BLaER1 (cell line): ENCODE measurements around the gene CUL3.
A peak's percentile ranks its signal among the peaks of the same experiment; 100 is the strongest.
"Not testable (repeated sequence)": the region's sequence is repeated elsewhere in the genome, so short reads cannot be mapped to it uniquely, and the experiment has no call there.

ENCODE experiments used
- H3K27ac ChIP-seq: shearing (Covaris generic); formaldehyde crosslinking; 2 replicates; pipeline ENCODE4 v1.8.1; 2022
- H3K27me3 ChIP-seq: shearing (Covaris generic); formaldehyde crosslinking; 2 replicates; pipeline ENCODE4 v1.8.1; 2022
- H3K36me3 ChIP-seq: shearing (Covaris generic); formaldehyde crosslinking; 2 replicates; pipeline ENCODE4 v1.8.1; 2022
- H3K4me1 ChIP-seq: shearing (Covaris generic); formaldehyde crosslinking; 2 replicates; pipeline ENCODE4 v1.8.1; 2022
- H3K4me2 ChIP-seq: shearing (Covaris generic); formaldehyde crosslinking; 2 replicates; pipeline ENCODE4 v1.8.1; 2022
- H3K4me3 ChIP-seq: shearing (Covaris generic); formaldehyde crosslinking; 2 replicates; pipeline ENCODE4 v1.8.1; 2022
- H3K9ac ChIP-seq: shearing (Covaris generic); formaldehyde crosslinking; 2 replicates; pipeline ENCODE4 v1.8.1; 2022
- H3K9me3 ChIP-seq: shearing (Covaris generic); formaldehyde crosslinking; 2 replicates; pipeline ENCODE4 v1.8.1; 2022
- H4K20me1 ChIP-seq: shearing (Covaris generic); formaldehyde crosslinking; 2 replicates; pipeline ENCODE4 v1.8.1; 2022
- Cebpa-rat ChIP-seq: shearing (Covaris generic); IDR thresholded peaks from 2 replicates; pipeline ENCODE4 v1.8.1; 2022

Gene CUL3

DNA sequence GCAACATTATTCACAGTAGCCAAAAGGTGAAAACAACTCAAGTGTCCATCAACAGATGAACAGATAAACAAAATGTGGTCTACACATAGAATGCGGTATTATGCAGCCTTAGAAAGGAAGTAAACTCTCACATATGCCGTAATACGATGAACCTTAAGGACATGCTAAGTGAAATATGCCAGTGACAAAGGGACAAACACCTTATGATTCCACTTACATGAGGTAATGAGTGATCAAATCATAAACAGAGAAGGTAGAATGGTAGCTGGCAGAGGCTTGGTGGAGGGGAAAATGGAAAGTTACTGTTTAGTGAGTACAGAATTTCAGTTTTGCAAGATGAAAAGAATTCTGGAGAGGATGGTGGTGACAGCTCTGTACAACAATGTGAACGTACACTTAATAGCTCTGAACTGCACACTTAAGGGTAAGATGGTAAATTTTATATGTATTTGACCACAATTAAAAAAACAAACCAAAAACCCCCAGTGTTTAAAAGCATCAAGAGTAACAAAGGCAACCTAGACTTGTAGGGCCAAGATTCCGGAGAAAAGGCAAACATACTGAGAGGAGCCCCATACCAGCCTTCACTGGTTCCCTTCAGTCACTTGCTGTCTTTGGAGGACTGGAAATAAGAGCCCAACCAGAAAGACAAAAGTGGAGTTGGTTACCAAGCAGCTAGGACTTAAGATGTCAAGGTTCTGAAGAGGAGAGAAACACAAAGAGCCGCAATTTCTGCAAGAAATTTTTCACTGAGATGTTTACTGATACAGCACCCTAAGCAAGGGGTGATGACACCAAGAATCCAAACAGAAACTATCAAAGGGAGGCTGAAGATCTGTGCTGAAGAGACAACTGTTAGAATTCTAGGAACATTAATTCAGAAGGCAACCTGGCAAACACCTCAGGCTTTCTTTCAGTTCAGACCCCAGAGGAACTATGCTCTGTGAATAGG lies 61.3 kb downstream of the CUL3 start:
- Histone ChIP-seq H3K4me3 (no peak overlapping the region), H3K27ac (no peak overlapping the region), H3K4me2 (no peak overlapping the region), H3K4me1 (peaks cover 21% of the 10 kb centered on the region), H4K20me1 (peaks cover 95% of the 10 kb centered on the region), H3K36me3 (peaks cover 37% of the 10 kb centered on the region), H3K9ac (no peak overlapping the region), H3K9me3 (no peaks in the 10 kb centered on the region; the same call in 1 of the 2 replicates), H3K27me3 (no peaks in the 10 kb centered on the region)
- TF ChIP-seq Cebpa-rat, result no peak

DNA sequence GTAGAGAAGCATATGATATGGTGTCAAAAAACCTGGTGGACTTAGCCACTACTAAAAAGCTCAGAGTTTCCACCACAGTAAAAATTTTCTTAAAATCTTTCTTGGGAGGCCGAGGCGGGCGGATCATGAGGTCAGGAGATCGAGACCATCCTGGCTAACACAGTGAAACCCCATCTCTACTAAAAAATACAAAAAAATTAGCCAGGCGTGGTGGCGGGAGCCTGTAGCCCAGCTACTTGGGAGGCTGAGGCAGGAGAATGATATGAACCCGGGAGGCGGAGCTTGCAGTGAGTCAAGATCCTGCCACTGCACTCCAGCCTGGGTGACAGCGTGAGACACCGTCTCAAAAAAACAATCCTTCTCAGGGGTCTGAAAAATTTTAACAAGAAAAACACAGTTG lies 62.7 kb downstream of the CUL3 start:
- not testable (repeated sequence) for H3K4me3 ChIP-seq, H3K9me3 ChIP-seq, H3K4me2 ChIP-seq, H3K27me3 ChIP-seq, H3K9ac ChIP-seq, H3K27ac ChIP-seq
- Histone ChIP-seq H4K20me1 (peaks cover 95% of the 10 kb centered on the region), H3K4me1 (peaks cover 35% of the 10 kb centered on the region), H3K36me3 (peaks cover 27% of the 10 kb centered on the region)

DNA sequence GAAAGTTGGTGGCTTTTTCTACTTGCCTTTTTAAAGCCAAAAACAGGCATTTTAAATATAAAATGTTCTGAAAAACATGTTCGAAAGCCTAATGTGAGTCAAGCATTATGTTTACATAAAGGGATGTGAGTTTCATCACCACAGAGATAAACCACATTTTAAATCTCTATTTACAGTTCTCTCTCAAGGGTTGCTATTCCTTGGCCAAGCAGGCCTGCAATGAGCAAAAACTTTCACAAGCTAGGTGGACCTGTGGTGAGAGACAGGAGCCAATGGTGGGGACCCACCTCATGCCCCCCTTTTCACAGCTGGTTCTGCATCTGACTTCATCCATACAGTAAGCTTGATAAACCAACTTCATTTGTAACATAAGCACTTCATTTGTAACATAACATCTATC lies 65.1 kb downstream of the CUL3 start:
- Histone ChIP-seq H3K27me3 (no peaks in the 10 kb centered on the region), H3K4me1 (peaks cover 35% of the 10 kb centered on the region), H3K4me2 (no peak overlapping the region), H4K20me1 (peaks cover 94% of the 10 kb centered on the region), H3K36me3 (peaks cover 38% of the 10 kb centered on the region), H3K4me3 (no peak overlapping the region), H3K27ac (no peak overlapping the region), H3K9me3 (no peaks in the 10 kb centered on the region; the same call in 1 of the 2 replicates), H3K9ac (no peak overlapping the region)
- TF ChIP-seq Cebpa-rat, result no peak

DNA sequence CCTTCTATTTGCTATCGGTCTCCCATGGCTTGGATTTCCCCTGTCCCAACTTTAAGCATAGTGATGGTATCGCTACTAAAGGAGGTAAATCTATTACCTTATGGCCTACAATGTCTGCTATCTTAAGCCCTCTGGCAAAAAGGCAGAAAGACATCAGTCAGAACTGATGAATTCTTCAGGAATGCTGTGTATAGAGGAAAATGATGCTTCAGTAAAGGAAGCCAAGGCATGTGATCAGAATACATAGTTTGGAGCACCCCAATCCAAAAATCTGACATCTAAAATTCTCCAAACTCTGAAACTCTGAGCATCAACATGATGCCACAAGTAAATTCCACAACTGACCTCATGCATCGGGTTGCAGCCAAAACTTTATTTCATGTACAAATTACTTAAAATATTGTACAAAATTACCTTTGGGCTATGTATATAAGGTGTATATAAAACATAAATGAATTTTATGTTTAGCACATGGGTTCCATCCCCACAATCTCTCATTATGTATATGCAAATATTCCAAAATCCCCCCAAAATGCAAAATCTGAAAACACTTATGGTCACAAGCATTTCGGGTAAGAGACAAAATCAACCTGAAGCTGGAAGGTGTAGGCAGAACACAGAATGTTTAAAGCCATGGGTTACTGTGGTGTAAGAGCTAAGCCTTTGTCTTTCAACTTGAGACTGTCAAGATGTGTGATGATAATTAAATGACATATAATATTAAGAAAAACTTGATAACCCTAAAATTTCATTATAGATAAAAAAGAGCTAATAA lies 66.2 kb downstream of the CUL3 start:
- Histone ChIP-seq H3K27me3 (no peaks in the 10 kb centered on the region), H3K9ac (no peak overlapping the region), H4K20me1 (peaks cover 94% of the 10 kb centered on the region), H3K27ac (no peak overlapping the region), H3K36me3 (peaks cover 40% of the 10 kb centered on the region), H3K4me1 (peaks cover 28% of the 10 kb centered on the region), H3K9me3 (no peaks in the 10 kb centered on the region; the same call in 1 of the 2 replicates), H3K4me3 (no peak overlapping the region), H3K4me2 (no peak overlapping the region)
- TF ChIP-seq Cebpa-rat, result no peak

DNA sequence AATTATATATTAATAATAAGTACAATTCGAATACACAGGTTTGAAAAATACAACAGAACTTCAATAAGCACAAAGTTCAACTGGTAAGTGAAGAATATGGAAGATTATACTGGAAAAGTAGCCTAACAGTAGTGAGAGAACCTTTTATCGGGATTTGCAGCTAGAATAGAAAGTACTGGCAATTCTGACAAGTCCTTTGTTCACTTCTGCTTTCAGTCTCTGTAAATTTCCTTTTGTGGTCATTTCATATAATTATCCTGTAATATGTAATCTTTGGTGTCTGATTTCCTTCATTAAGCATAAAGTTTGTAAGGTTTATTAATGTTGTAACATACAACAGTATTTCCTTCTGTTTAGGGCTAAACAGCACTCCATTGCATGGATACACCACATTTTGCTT lies 67.2 kb downstream of the CUL3 start:
- no peak overlapping the region for H3K9ac ChIP-seq

DNA sequence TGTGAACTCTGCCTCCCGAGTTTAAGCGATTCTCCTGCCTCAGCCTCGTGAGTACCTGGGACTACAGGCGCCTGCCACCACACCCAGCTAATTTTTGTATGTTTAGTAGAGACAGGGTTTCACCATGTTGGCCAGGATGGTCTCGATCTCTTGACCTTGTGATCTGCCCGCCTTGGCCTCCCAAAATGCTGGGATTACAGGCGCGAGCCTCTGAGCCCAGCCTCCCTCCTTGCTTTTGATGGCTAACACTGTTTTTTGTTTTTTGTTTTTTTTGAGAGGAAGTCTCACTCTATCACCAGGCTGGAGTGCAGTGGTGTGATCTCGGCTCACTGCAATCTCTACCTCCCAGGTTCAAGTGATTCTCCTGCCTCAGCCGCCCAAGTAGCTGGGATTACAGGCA lies 68.8 kb downstream of the CUL3 start:
- Histone ChIP-seq H3K36me3 (peaks cover 57% of the 10 kb centered on the region), H3K4me1 (peaks cover 19% of the 10 kb centered on the region), H4K20me1 (peaks cover 75% of the 10 kb centered on the region)
- not testable (repeated sequence) for H3K9me3 ChIP-seq, H3K27me3 ChIP-seq, H3K4me2 ChIP-seq, H3K9ac ChIP-seq, H3K27ac ChIP-seq, H3K4me3 ChIP-seq

More for the DNA sequence above, 67.2 kb downstream of the CUL3 start:
- no peak overlapping the region for H3K27ac ChIP-seq
- H3K4me1 ChIP-seq, result peaks cover 23% of the 10 kb centered on the region
- peak overlapping the region; percentile 31 for H3K4me2 ChIP-seq
- H3K4me3 ChIP-seq, result no peak overlapping the region
- H3K9me3 ChIP-seq, result no peaks in the 10 kb centered on the region; the same call in 1 of the 2 replicates
- H3K27me3 ChIP-seq, result no peaks in the 10 kb centered on the region
- TF ChIP-seq Cebpa-rat, result no peak
- peaks cover 45% of the 10 kb centered on the region for H3K36me3 ChIP-seq
- H4K20me1 ChIP-seq, result peaks cover 86% of the 10 kb centered on the region

DNA sequence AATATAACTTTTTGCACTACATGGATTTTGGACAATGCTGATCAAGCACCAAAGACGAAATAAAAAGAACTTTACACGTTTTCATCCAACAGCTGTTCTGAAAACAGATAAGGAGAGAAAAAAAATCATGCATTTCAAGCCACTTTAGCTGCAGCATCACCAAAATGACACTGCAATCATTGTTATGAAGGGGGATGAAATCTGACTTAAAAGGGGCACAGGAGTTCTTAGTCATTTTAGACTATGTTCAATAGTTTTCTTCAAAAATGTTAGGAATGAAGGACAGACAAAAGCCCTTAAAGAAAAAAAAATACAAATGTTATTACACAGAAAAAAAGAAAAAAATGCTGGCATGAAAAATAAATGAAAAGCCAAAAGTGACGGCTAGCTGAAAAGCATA lies 71.2 kb downstream of the CUL3 start:
- Histone ChIP-seq H3K4me2 (no peak overlapping the region), H3K4me3 (no peak overlapping the region), H3K9ac (no peak overlapping the region), H3K4me1 (peaks cover 14% of the 10 kb centered on the region), H3K9me3 (no peaks in the 10 kb centered on the region), H4K20me1 (peaks cover 61% of the 10 kb centered on the region), H3K27ac (no peak overlapping the region), H3K36me3 (peaks cover 66% of the 10 kb centered on the region), H3K27me3 (no peaks in the 10 kb centered on the region)
- TF ChIP-seq Cebpa-rat, result no peak

DNA sequence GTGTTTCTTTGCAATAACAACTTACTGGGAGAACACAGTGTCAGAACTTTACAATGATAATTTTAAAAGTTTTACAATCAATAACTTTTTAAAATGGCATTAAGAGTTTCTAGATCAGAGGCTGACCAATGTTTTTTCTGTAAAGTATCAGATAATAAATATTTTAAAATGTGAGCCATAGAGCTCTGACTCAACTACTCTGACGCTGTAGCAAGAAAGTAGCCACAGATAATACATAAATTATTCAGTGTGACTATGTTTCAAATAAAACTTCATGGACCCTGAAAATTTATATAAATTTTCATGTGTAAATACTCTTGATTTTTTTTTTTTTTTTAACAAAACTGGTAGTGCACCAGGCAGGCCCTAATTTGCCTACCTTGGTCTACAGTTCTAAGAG lies 77.4 kb downstream of the CUL3 start:
- no peak overlapping the region for H3K9ac ChIP-seq
- TF ChIP-seq Cebpa-rat, result no peak
- no peak overlapping the region for H3K27ac ChIP-seq
- H3K4me2 ChIP-seq, result no peak overlapping the region
- H3K27me3 ChIP-seq, result no peaks in the 10 kb centered on the region
- peaks cover 74% of the 10 kb centered on the region for H3K36me3 ChIP-seq
- H3K9me3 ChIP-seq, result no peaks in the 10 kb centered on the region
- H4K20me1 ChIP-seq, result peaks cover 15% of the 10 kb centered on the region; the same call in 1 of the 2 replicates
- no peaks in the 10 kb centered on the region for H3K4me1 ChIP-seq
- no peak overlapping the region for H3K4me3 ChIP-seq

DNA sequence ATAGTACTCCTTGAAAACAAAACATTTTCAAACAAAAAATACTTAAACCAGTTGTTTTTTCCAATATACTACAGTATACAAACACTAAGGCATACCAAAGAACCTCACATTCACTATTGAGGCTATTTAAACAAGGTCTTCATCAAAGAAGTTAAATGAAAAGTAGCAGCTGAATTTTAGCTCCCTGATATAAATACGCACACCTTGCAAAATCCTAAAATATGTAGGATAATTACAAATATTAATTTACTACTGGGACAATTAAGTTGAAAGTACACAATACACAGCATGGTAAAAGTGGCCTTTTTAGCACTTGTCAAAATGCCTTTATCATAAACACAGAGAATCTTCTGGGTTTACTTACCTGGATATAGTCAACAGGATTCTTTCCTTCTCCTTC lies 78.7 kb downstream of the CUL3 start:
- peaks cover 15% of the 10 kb centered on the region; the same call in 1 of the 2 replicates for H4K20me1 ChIP-seq
- TF ChIP-seq Cebpa-rat, result no peak
- no peak overlapping the region for H3K9ac ChIP-seq
- H3K27ac ChIP-seq, result no peak overlapping the region
- peaks cover 75% of the 10 kb centered on the region for H3K36me3 ChIP-seq
- no peak overlapping the region for H3K4me3 ChIP-seq
- H3K4me1 ChIP-seq, result no peaks in the 10 kb centered on the region
- H3K9me3 ChIP-seq, result no peaks in the 10 kb centered on the region
- H3K27me3 ChIP-seq, result no peaks in the 10 kb centered on the region
- H3K4me2 ChIP-seq, result no peak overlapping the region

DNA sequence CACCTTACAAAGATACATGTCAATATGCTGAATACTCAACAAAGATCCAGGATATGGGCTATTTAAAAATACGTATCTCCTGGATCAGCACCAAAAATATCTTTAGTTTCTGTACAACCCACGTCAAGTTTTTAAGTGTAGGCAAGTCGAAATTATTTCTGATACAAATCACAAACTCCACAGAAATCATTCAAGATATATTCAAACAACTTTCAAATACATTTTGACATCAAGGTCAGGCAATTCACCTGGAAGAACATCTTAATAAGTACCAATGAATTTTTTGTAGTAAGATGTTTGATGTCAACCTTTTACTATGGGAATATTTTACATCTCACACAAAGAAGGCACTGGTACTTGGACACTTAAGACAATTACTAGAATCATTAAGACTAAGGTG lies 86.2 kb downstream of the CUL3 start:
- H3K4me1 ChIP-seq, result no peaks in the 10 kb centered on the region
- 0 out of 2 replicates have a peak, but pooled peaks cover 12% of the 10 kb centered on the region for H4K20me1 ChIP-seq
- no peak overlapping the region for H3K4me3 ChIP-seq
- no peak overlapping the region for H3K27ac ChIP-seq
- no peak overlapping the region for H3K9ac ChIP-seq
- H3K36me3 ChIP-seq, result peaks cover 87% of the 10 kb centered on the region
- H3K27me3 ChIP-seq, result no peaks in the 10 kb centered on the region
- H3K4me2 ChIP-seq, result no peak overlapping the region
- TF ChIP-seq Cebpa-rat, result no peak
- no peaks in the 10 kb centered on the region for H3K9me3 ChIP-seq
